ENCODE results near the gene PSEN2. TPM values are rescaled to one million over a fixed set of nuclear protein-coding genes. Genes with fewer than 3 reads are reported as not detected.

The PSEN2 gene
- total RNA-seq, 1 experiment from 2014 or later = 14.8 TPM

- no peak for DNase-seq
- CTCF ChIA-PET = no interaction called here
Observed at GRCh38 chr1:226908419-226908818, 38.0 kb downstream of the PSEN2 start.

GRCh38 chr1:226908913-226909312, 38.5 kb downstream of the PSEN2 start:
- Histone ChIP-seq H3K27me3 (ENCODE audit: insufficient read depth, low read depth) (no peaks in the 10 kb centered on the region), H3F3A (ENCODE audit: insufficient read depth, low read depth) (peaks cover 6% of the 10 kb centered on the region; the same call in 1 of the 2 replicates), H3K79me2 (ENCODE audit: low read depth) (no peaks in the 10 kb centered on the region), H2AFZ (no peak overlapping the region), H3K9me2 (ENCODE audit: insufficient read depth) (no peaks in the 10 kb centered on the region), H3K4me3 (no peak overlapping the region), H3K9me3 (ENCODE audit: insufficient read depth, low read depth) (no peaks in the 10 kb centered on the region), H3K27ac (no peak overlapping the region), H3K4me2 (no peak overlapping the region), H4K20me1 (ENCODE audit: insufficient read depth) (no peaks in the 10 kb centered on the region), H3K36me3 (ENCODE audit: low read depth) (no peaks in the 10 kb centered on the region), H3K4me1 (replicated peaks; ENCODE audit: insufficient read depth) (no peaks in the 10 kb centered on the region)
- no peak for DNase-seq
- no peak for TF ChIP-seq CTCF (conservative IDR thresholded peaks at IDR 0.05)
- no peak for TF ChIP-seq EZH2 (IDR thresholded peaks at IDR 0.05; ENCODE audit: low read depth)
- CTCF ChIA-PET = no interaction called here
- intact Hi-C loops (cut with micrococcal nuclease; ENCODE audit: unreplicated experiment) = no loop called here
- no TSS peak for BruUV-seq (replicated peaks)
- POLR2A ChIA-PET (ENCODE audit: unreplicated experiment) = no interaction called here

More at GRCh38 chr1:226908419-226908818, 38.0 kb downstream of the PSEN2 start:
- no peak overlapping the region for H2AFZ ChIP-seq
- no peaks in the 10 kb centered on the region for H3K9me2 ChIP-seq (ENCODE audit: insufficient read depth)
- H3K4me2 ChIP-seq = no peak overlapping the region
- 0 out of 2 replicates have a peak, but pooled peaks cover under 1% of the 10 kb centered on the region for H3F3A ChIP-seq (ENCODE audit: insufficient read depth, low read depth)
- H4K20me1 ChIP-seq (ENCODE audit: insufficient read depth) = no peaks in the 10 kb centered on the region
- no peak overlapping the region for H3K4me3 ChIP-seq
- BruUV-seq (replicated peaks) = no TSS peak
- POLR2A ChIA-PET (ENCODE audit: unreplicated experiment) = no interaction called here
- H3K36me3 ChIP-seq (ENCODE audit: low read depth) = no peaks in the 10 kb centered on the region
- H3K79me2 ChIP-seq (ENCODE audit: low read depth) = no peaks in the 10 kb centered on the region
- intact Hi-C loops (cut with micrococcal nuclease; ENCODE audit: unreplicated experiment) = no loop called here
- TF ChIP-seq CTCF (conservative IDR thresholded peaks at IDR 0.05) = no peak
- no peak for TF ChIP-seq EZH2 (IDR thresholded peaks at IDR 0.05; ENCODE audit: low read depth)
- H3K4me1 ChIP-seq (replicated peaks; ENCODE audit: insufficient read depth) = no peaks in the 10 kb centered on the region
- no peaks in the 10 kb centered on the region for H3K9me3 ChIP-seq (ENCODE audit: insufficient read depth, low read depth)
- no peak overlapping the region for H3K27ac ChIP-seq
- H3K27me3 ChIP-seq (ENCODE audit: insufficient read depth, low read depth) = no peaks in the 10 kb centered on the region

- TF ChIP-seq EZH2 (IDR thresholded peaks at IDR 0.05; ENCODE audit: low read depth) (no peak), CTCF (conservative IDR thresholded peaks at IDR 0.05) (no peak)
- Histone ChIP-seq H4K20me1 (ENCODE audit: insufficient read depth) (no peaks in the 10 kb centered on the region), H3K9me3 (ENCODE audit: insufficient read depth, low read depth) (no peaks in the 10 kb centered on the region), H3K4me3 (no peak overlapping the region), H2AFZ (no peak overlapping the region), H3K79me2 (ENCODE audit: low read depth) (no peaks in the 10 kb centered on the region), H3K27me3 (ENCODE audit: insufficient read depth, low read depth) (no peaks in the 10 kb centered on the region), H3K4me1 (replicated peaks; ENCODE audit: insufficient read depth) (no peaks in the 10 kb centered on the region), H3K4me2 (no peak overlapping the region), H3F3A (ENCODE audit: insufficient read depth, low read depth) (peaks cover 6% of the 10 kb centered on the region; the same call in 1 of the 2 replicates), H3K9me2 (ENCODE audit: insufficient read depth) (no peaks in the 10 kb centered on the region), H3K27ac (no peak overlapping the region), H3K36me3 (ENCODE audit: low read depth) (no peaks in the 10 kb centered on the region)
- intact Hi-C loops (cut with micrococcal nuclease; ENCODE audit: unreplicated experiment) = no loop called here
- ChIA-PET CTCF (interaction anchor here (0.5 to 1.1 kb wide), 2 partner anchors 11 to 286 kb away, joined by 4 to 5 read pairs; no protein-coding TSS in a partner anchor), POLR2A (ENCODE audit: unreplicated experiment) (no interaction called here)
- BruUV-seq (replicated peaks) = no TSS peak
- peak in 1 of 2 experiments; percentile 64 for DNase-seq
Observed at GRCh38 chr1:226912587-226913176, 42.3 kb downstream of the PSEN2 start.
